Mucosa of rectum (tissue), 2 donors: ENCODE results near the gene CAPN11.
A peak's percentile ranks its signal among the peaks of the same experiment; 100 is the strongest.

Source experiments
- H3K27ac ChIP-seq, 2 donors: one replicate each; pipeline ENCODE4 v1.7.0; 2013; ENCODE audit warnings: inconsistent platforms in 2 of 2, low read depth in 2 of 2, low read length in 2 of 2
- H3K27me3 ChIP-seq, 2 donors: one replicate each; pipeline ENCODE4 v1.7.0; 2013; ENCODE audit warnings: low read length in 2 of 2; ENCODE audit not compliant: control insufficient read depth in 2 of 2, insufficient read depth in 2 of 2
- H3K36me3 ChIP-seq, 2 donors: one replicate each; pipeline ENCODE4 v1.7.0; 2013; ENCODE audit warnings: low read length in 2 of 2; ENCODE audit not compliant: control insufficient read depth in 2 of 2, insufficient read depth in 2 of 2
- H3K4me1 ChIP-seq, 2 donors: one replicate each; pipeline ENCODE4 v1.7.0; 2013; ENCODE audit warnings: low read length in 2 of 2, mild to moderate bottlenecking in 1 of 2; ENCODE audit not compliant: control insufficient read depth in 2 of 2, insufficient read depth in 2 of 2
- H3K4me3 ChIP-seq, 2 donors: one replicate each; pipeline ENCODE4 v1.7.0; 2013; ENCODE audit warnings: low read length in 2 of 2
- H3K9ac ChIP-seq, 2 donors: one replicate each; pipeline ENCODE4 v1.7.0; 2013; ENCODE audit warnings: low read length in 2 of 2, low read depth in 1 of 2, mild to moderate bottlenecking in 1 of 2
- H3K9me3 ChIP-seq, 2 donors: one replicate each; pipeline ENCODE4 v1.7.0; 2013; ENCODE audit warnings: low read length in 2 of 2; ENCODE audit not compliant: control insufficient read depth in 2 of 2
- donor health status: healthy.
- donor health status: Normal muscosa, but diverticular disease.

The CAPN11 gene

DNA sequence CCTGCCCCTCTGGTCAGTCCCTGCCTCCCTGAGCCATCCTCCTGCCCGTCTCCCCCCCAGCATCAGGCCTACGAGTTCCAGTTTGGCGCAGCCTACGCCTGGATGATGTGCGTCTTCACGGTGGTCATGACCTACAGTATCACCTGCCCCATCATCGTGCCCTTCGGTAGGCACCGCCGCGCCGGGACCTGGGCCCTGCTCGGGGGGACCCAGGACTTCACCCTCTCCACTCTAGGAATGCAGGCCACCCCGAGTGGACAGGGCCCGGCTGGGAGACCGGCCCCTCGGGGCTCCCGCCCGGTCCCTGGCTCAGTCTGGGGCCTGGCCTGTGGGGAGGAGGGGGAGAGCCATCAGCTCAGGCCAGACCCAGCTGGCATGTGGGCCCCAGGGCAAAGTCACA lies 6.1 kb upstream of the CAPN11 start:
- H3K4me1 ChIP-seq, result peaks cover 3 to 18% of the 10 kb centered on the region in 2 donors
- no peaks in the 10 kb centered on the region for H3K9me3 ChIP-seq
- no peak overlapping the region for H3K9ac ChIP-seq
- no peak overlapping the region for H3K27ac ChIP-seq
- H3K36me3 ChIP-seq, result peaks cover 32 to 34% of the 10 kb centered on the region in 2 donors
- no peaks in the 10 kb centered on the region for H3K27me3 ChIP-seq
- H3K4me3 ChIP-seq, result no peak overlapping the region

DNA sequence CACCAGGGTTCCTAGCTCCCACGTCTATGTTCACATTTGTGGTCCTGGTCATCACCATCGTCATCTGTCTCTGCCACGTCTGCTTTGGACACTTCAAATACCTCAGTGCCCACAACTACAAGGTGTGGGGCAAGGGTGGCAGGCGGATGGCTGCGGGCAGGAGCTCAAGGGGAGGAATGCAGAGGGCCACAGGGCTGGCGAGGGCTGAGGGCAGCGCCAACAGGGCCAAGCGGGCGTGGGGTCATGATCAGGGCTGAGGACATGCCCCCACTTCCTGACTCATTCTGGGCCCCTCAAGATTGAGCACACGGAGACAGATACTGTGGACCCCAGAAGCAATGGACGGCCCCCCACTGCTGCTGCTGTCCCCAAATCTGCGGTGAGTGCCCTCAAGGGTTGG lies 4.6 kb upstream of the CAPN11 start:
- H3K36me3 ChIP-seq, result peaks cover 16 to 18% of the 10 kb centered on the region in 2 donors
- H3K27me3 ChIP-seq, result no peaks in the 10 kb centered on the region
- H3K4me1 ChIP-seq, result peaks cover 3 to 18% of the 10 kb centered on the region in 2 donors
- H3K4me3 ChIP-seq, result no peak overlapping the region
- no peaks in the 10 kb centered on the region for H3K9me3 ChIP-seq
- no peak overlapping the region for H3K27ac ChIP-seq
- H3K9ac ChIP-seq, result no peak overlapping the region

DNA sequence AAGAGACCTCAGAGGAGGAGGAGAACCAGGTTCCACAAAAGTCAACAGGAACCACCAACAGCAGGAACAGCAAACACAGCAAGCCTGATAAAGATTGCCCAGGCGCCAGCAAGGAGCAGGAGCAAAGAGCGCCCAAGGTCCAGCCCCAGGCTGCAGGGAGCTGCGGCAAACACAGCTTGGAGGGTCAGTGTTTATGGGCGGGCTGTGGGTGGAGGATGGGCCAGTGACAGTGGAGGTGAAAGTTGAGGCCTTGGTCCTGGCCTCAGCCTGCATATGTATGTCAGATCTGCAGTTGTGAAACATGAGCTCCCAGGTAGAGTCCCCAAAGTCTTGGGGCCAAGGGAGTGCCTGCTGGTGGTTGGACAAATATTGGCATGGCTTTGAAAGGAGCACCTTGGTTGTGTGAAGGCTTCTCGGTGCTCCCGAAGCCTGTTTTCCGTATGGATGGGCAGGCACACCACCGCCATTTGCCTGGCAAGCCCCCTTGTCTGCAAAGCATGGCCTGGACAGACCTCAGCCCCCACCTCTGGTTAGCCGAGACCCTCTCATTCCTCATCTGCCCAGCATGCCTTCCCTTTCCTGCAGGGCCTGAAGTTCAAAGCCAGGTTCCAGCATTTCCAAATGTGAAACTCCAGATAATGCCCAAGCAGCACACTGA lies 2.0 kb upstream of the CAPN11 start:
- H3K4me1 ChIP-seq, result peaks cover 2 to 16% of the 10 kb centered on the region in 2 donors
- H3K27ac ChIP-seq, result no peak overlapping the region
- H3K36me3 ChIP-seq, result peaks cover 6 to 8% of the 10 kb centered on the region in 2 donors
- no peaks in the 10 kb centered on the region for H3K27me3 ChIP-seq
- H3K9ac ChIP-seq, result no peak overlapping the region
- H3K4me3 ChIP-seq, result no peak overlapping the region
- no peaks in the 10 kb centered on the region for H3K9me3 ChIP-seq

DNA sequence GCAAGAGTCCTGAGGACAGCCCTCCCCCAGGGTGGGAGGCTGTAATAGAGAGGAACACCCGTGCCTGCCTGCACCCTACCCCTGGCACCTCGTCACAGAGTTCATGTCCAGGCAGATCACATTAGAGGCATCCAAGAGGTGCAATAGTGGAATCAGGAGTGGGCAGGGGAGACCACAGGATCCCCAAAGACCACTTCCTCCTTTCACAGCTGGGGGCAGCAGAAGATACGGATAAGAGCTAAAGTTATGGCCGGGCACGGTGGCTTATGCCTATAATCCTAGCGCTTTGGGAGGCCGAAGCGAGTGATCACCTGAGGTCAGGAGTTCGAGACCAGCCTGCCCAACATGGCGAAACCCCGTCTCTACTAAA lies 1.5 kb upstream of the CAPN11 start:
- H3K9me3 ChIP-seq, result no peaks in the 10 kb centered on the region
- peaks cover 6 to 8% of the 10 kb centered on the region in 2 donors for H3K36me3 ChIP-seq
- H3K4me1 ChIP-seq, result peaks cover 0 to 15% of the 10 kb centered on the region in 2 donors
- no peak overlapping the region for H3K4me3 ChIP-seq
- no peak overlapping the region for H3K9ac ChIP-seq
- H3K27ac ChIP-seq, result no peak overlapping the region
- H3K27me3 ChIP-seq, result no peaks in the 10 kb centered on the region

DNA sequence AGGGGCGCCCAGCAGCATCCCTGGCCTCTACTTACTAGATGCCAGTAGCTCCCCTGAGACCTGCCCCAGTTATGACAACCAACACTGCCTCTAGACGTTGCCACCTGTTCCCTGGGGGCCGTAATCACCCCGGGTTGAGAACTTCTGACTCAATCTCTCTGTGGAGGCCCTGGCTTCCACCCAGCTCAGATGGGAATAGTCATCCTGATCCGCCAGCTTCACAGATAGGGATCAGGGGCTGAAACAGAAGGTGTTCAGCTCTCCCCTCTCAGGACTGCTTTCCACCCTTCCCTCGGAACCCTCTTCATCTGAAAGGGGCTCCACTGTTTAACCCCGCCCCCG lies 3.3 kb downstream of the CAPN11 start:
- no peak overlapping the region for H3K27ac ChIP-seq
- peaks cover 0 to 2% of the 10 kb centered on the region in 2 donors for H3K4me1 ChIP-seq
- H3K27me3 ChIP-seq, result peaks cover 0 to 4% of the 10 kb centered on the region in 2 donors
- H3K4me3 ChIP-seq, result no peak overlapping the region
- H3K36me3 ChIP-seq, result no peaks in the 10 kb centered on the region
- H3K9me3 ChIP-seq, result no peaks in the 10 kb centered on the region
- H3K9ac ChIP-seq, result no peak overlapping the region

DNA sequence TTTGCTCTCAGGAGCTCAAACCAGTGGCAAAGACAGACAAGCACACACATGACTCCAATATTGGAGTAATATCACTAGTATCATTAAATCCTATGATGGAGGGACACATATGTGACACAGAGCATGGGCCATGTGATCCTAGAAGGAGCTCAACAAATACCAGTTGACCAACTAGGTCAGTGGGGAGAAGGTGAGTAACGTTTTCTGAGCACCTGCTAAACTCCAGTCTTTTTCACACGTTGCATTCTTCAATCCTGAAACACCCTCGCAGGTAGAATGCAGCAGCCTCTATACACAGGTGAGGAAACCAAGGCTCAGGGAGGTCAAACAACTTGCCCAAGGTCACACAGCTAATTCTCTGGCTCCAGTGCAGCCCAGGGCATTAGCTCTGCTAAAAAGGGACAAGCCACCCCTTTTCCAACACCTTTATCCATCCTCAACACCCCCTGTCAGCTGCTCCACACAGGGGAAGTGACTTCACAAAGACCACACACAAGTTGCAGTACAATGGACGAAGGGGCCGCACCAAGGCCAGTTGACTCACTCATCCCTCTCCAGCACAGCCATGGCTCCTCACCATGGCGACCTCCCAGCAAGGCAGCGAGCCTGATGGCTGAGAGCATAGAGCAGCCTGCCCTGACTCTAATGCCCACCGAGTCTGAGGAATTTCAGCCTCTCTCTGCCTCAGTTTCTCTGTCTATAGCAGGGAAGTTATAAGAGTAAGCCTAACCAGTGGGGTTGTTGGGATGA lies 4.4 kb downstream of the CAPN11 start:
- Histone ChIP-seq H3K9me3 (no peaks in the 10 kb centered on the region), H3K9ac (no peak overlapping the region), H3K36me3 (no peaks in the 10 kb centered on the region), H3K27me3 (peaks cover 0 to 4% of the 10 kb centered on the region in 2 donors), H3K27ac (no peak overlapping the region), H3K4me3 (no peak overlapping the region), H3K4me1 (no peaks in the 10 kb centered on the region)

DNA sequence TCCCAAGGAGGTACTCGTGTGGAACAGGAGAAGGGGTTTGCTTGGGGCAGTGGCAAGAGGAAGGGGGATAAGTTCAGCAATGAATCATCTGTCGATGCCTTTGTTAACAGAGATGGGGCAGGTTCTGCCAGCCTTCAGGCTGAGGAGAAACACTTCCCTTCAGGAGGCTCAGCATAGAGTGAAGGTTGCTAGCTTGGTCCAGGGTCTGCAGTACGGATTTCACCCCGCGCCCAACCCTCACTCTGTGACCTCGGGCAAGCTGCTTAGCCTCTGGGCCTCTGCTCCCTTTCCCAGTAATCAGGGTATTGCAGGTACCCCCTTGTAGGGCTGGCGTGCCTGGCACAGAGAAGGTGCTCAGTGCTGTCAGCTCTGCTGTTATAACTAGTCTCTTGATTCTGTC lies 7.5 kb downstream of the CAPN11 start:
- peaks cover 8 to 11% of the 10 kb centered on the region in 2 donors for H3K4me1 ChIP-seq
- peaks cover 0 to 4% of the 10 kb centered on the region in 2 donors for H3K27me3 ChIP-seq
- H3K9me3 ChIP-seq, result no peaks in the 10 kb centered on the region
- H3K4me3 ChIP-seq, result no peak overlapping the region
- H3K36me3 ChIP-seq, result no peaks in the 10 kb centered on the region
- H3K27ac ChIP-seq, result no peak overlapping the region
- H3K9ac ChIP-seq, result no peak overlapping the region

DNA sequence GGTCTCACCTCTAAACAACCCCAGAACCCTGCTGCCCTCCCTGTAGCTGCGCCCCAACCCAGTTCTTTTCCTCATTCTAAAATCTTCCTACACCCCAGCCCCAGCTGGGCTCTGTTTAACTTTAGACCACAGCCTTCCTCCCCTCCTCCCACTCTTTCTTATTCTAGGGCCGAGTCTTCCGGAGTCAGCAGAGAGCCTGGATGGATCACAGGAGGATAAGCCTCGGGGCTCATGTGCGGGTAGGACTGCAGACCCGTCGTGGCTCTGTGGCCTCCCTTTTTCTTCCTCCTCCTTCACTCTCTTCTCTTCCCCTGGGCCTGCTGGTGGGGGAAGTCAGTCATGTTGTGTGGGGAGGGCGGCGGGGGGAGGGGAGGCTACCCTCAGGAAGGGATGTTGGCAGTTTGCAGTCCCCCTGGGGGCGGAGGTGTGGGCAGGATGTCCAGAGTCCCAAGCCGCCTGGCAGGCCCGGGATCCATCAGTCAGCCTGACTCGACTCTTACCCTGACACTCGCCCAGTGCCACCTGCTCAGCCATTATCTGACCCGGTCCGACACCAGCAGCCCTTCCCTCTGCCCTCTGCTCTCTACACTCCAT lies 8.1 kb downstream of the CAPN11 start:
- no peaks in the 10 kb centered on the region for H3K9me3 ChIP-seq

DNA sequence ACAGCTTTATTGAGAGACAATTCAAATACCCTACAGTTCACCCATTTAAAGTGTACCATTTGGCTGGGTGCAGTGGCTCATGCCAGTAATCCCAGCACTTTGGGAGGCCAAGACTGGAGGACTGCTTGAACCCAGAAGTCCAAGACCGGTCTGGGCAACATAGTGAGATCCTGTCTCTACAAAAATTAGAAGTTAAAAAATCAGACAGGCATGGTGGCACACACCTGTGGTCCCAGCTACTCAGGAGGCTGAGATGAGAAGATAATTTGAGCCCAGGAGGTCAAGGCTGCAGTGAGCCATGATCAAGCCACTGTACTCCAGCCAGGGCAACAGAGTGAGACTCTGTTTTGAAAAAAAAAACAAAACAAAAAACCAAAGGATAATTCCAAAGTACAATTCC lies 8.9 kb downstream of the CAPN11 start:
- Histone ChIP-seq H3K36me3 (no peaks in the 10 kb centered on the region), H3K4me1 (peaks cover 8 to 11% of the 10 kb centered on the region in 2 donors), H3K9ac (no peak overlapping the region), H3K4me3 (no peak overlapping the region), H3K27ac (no peak overlapping the region), H3K9me3 (no peaks in the 10 kb centered on the region), H3K27me3 (peaks cover 0 to 4% of the 10 kb centered on the region in 2 donors)

More for the DNA sequence above, 8.1 kb downstream of the CAPN11 start:
- peaks cover 0 to 4% of the 10 kb centered on the region in 2 donors for H3K27me3 ChIP-seq
- H3K27ac ChIP-seq, result no peak overlapping the region
- H3K36me3 ChIP-seq, result no peaks in the 10 kb centered on the region
- H3K9ac ChIP-seq, result no peak overlapping the region
- H3K4me3 ChIP-seq, result no peak overlapping the region
- H3K4me1 ChIP-seq, result peaks cover 8 to 11% of the 10 kb centered on the region in 2 donors

DNA sequence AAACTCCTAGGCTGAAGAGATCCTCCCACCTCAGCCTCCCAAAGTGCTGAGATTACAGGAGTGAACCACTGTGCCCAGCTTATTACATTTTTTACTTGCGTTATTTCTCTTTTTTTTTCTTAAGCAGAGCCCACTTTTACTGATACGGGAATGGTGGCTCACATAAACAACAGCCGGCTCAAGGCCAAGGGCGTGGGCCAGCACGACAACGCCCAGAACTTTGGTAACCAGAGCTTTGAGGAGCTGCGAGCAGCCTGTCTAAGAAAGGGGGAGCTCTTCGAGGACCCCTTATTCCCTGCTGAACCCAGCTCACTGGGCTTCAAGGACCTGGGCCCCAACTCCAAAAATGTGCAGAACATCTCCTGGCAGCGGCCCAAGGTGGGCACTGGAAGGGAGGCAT lies 10.5 kb downstream of the CAPN11 start:
- Histone ChIP-seq H3K4me3 (no peak overlapping the region), H3K4me1 (peaks cover 8 to 15% of the 10 kb centered on the region in 2 donors), H3K9me3 (no peaks in the 10 kb centered on the region)

More for the DNA sequence above, 10.5 kb downstream of the CAPN11 start:
- peak overlapping the region in 1 of 2 donors; percentile 16 for H3K9ac ChIP-seq
- no peak overlapping the region for H3K27ac ChIP-seq
- H3K36me3 ChIP-seq, result no peaks in the 10 kb centered on the region
- peaks cover 0 to 4% of the 10 kb centered on the region in 2 donors for H3K27me3 ChIP-seq
